Measurements from ENCODE around the gene ZBTB40. TPM values are rescaled to one million over a fixed set of nuclear protein-coding genes. Genes with fewer than 3 reads are reported as not detected.

ZBTB40 gene
- total RNA-seq, 1 donor from 2014 or later = 13.0 TPM

DNA sequence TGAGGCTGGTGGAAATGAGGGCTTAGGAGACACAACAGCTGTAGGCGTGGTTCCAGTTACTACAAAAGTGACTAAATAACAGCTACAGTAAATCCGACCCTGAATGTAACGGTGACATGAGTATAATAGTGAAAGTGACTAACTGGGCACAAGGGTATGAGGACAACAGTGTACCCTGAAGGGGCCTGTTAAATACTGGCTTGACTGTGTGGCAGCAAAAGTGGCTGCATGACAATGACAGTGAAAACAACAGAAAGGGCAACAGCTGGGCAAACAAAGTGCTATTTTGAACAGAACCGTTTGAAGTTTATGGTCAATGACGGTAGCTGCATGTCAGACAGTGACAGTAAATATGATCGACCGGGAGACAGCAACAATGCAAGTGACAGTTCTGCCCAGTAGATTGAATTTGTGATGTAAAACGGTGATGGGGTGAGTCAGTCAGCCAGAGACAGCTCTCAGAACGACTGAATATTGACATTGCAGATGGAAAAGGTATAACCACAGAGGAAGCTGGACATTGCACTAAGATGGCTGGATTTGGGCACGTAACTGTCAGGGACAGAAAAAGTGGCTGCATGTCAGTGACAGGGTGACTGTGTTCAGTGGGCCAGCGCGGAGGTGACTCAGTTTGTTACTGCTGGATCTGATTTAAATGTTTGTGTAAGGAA, 1.2 kb upstream of the ZBTB40 start:
- intact Hi-C loops (cut with DNase I) = loop anchor here (2.0 to 10.0 kb wide), 2 partner anchors 60 to 1666 kb away; partner anchors contain the start of gene HP1BP3
- Histone ChIP-seq H3K4me3 (no peak overlapping the region), H3K27ac (peak overlapping the region in 1 of 2 donors; percentile 98), H3K36me3 (no peaks in the 10 kb centered on the region), H3K27me3 (no peaks in the 10 kb centered on the region), H3K9me3 (no peaks in the 10 kb centered on the region), H3K4me1 (peaks cover 4 to 17% of the 10 kb centered on the region in 2 donors)
- TF ChIP-seq, protein P1, sequence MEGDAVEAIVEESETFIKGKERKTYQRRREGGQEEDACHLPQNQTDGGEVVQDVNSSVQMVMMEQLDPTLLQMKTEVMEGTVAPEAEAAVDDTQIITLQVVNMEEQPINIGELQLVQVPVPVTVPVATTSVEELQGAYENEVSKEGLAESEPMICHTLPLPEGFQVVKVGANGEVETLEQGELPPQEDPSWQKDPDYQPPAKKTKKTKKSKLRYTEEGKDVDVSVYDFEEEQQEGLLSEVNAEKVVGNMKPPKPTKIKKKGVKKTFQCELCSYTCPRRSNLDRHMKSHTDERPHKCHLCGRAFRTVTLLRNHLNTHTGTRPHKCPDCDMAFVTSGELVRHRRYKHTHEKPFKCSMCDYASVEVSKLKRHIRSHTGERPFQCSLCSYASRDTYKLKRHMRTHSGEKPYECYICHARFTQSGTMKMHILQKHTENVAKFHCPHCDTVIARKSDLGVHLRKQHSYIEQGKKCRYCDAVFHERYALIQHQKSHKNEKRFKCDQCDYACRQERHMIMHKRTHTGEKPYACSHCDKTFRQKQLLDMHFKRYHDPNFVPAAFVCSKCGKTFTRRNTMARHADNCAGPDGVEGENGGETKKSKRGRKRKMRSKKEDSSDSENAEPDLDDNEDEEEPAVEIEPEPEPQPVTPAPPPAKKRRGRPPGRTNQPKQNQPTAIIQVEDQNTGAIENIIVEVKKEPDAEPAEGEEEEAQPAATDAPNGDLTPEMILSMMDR (IDR thresholded peaks at IDR 0.05) = no peak
- DNase-seq (ENCODE audit: low spot score in 2 of 2) = no peak

DNA sequence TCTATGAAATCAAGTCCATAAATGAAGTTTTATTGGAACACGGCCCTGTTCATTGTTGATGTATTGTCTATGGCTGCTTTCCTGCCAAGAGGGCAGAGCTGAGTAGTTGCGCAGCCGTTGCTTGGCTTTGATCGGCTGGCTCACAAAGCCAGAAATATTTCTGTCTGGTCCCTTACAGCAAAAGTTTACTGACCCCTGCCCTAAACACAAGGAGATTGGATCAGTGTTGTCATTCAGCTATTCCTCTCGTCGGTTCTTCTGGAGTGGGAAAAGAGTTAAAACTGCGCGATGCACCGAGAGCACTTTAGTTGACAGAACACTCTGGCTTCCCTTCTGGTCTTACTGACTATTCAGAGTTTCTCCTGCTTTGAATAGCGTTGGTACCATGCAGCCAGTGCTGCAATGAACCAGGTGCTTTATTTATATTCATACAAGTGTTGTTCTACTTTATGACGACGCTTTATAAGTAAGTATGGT, 868 bp downstream of the ZBTB40 start:
- Histone ChIP-seq H3K9me3 (no peaks in the 10 kb centered on the region), H3K27ac (peak overlapping the region; percentile 96 to 98), H3K36me3 (no peaks in the 10 kb centered on the region), H3K4me3 (peak overlapping the region; percentile 98 to 99), H3K4me1 (peaks cover 4 to 17% of the 10 kb centered on the region in 2 donors), H3K27me3 (no peaks in the 10 kb centered on the region)
- DNase-seq (ENCODE audit: low spot score in 2 of 2) = no peak
- TF ChIP-seq, protein P1 (IDR thresholded peaks at IDR 0.05) = no peak
- intact Hi-C loops (cut with DNase I) = loop anchor here (2.0 to 10.0 kb wide), 2 partner anchors 78 to 1668 kb away; partner anchors contain the start of gene HP1BP3

DNA sequence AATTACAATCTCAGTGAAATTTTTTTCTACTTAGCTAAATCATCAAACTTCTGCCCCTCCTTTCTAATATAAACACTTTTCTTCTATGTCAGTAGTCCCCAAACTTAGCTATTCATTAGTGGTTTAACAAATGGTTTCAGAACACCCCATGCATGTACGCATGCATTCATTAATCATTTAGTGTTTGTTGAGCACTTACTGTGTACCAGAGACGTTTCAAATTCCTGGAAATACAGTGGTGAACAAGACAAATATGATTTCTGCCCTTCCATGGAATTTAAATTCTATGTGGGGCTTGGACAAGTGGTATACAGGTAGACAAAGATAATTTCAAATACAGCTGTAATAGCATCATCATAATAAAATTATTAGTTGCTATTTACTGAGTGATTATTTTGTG, 1.5 kb downstream of the ZBTB40 start:
- peak overlapping the region in 1 of 2 donors; percentile 96 for H3K27ac ChIP-seq
- TF ChIP-seq, protein P1 (IDR thresholded peaks at IDR 0.05) = no peak
- intact Hi-C loops (cut with DNase I) = loop anchor here (2.0 to 10.0 kb wide), 2 partner anchors 78 to 1668 kb away; partner anchors contain the start of gene HP1BP3

DNA sequence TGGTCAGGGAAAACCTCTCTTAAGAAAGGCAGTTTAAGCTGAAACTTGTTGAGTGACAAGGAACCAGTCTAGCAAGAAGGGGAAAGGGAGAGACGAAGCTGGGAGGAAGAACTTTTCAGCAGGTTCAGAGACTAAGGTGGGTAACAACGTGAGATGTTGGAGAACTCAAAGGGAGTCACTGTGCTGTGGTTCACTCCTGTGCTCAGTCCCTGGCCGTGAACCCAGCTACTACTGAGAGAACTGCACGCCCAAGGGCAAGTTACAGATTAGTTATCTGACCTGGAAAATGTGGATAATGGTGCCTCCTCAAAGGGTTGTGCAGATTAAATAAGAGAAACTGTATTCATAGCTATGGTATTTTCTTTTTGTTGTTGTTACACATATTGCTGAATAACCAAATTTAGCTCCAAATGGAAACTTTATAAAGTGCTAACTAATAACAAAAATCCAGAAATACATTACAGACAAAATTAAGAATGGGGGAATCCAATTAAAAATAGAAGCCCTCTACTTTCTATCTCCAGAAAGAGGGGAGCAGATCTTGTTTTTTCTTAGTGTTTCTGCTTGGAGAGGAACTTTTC, 2.9 kb downstream of the ZBTB40 start:
- no peaks in the 10 kb centered on the region for H3K36me3 ChIP-seq
- no peak for DNase-seq (ENCODE audit: low spot score in 2 of 2)
- intact Hi-C loops (cut with DNase I) = loop anchor here (10.0 kb wide), 1 partner anchor 1670 kb away; the partner anchor contains the start of gene HP1BP3
- peaks cover 4 to 17% of the 10 kb centered on the region in 2 donors for H3K4me1 ChIP-seq
- H3K27me3 ChIP-seq = no peaks in the 10 kb centered on the region
- peak overlapping the region; percentile 29 to 38 for H3K27ac ChIP-seq
- no peaks in the 10 kb centered on the region for H3K9me3 ChIP-seq
- TF ChIP-seq, protein P1 (IDR thresholded peaks at IDR 0.05) = no peak
- H3K4me3 ChIP-seq = peak overlapping the region in 1 of 2 donors; percentile 12

More for the DNA sequence above, 1.5 kb downstream of the ZBTB40 start:
- H3K27me3 ChIP-seq = no peaks in the 10 kb centered on the region
- H3K9me3 ChIP-seq = no peaks in the 10 kb centered on the region
- H3K4me1 ChIP-seq = peaks cover 4 to 17% of the 10 kb centered on the region in 2 donors
- H3K4me3 ChIP-seq = peak overlapping the region in 1 of 2 donors; percentile 99
- no peaks in the 10 kb centered on the region for H3K36me3 ChIP-seq
- DNase-seq (ENCODE audit: low spot score in 2 of 2) = no peak

DNA sequence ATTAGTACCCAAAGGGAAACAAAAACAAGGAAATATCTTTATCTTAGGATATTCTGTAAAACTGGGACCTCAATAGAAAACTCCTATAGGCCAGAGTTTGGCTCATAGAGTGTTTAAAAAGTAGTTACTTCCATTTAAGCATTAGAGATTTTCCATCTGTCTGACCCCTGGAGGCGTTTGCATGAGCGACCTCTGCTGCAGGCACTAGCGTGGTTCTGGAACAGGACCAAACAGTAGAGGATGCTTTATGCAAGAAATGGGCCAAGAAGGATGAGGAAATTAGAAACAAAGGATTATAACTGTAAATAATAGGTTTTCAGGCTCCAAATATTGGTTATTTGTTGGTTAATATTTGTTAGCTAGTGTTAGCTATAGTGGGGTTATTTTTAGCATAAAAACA, 5.7 kb downstream of the ZBTB40 start:
- H3K36me3 ChIP-seq = no peaks in the 10 kb centered on the region
- intact Hi-C loops (cut with DNase I) = loop anchor here (10.0 kb wide), 1 partner anchor 1673 kb away; the partner anchor contains the start of gene HP1BP3
- no peaks in the 10 kb centered on the region for H3K27me3 ChIP-seq
- no peak for DNase-seq (ENCODE audit: low spot score in 2 of 2)
- no peaks in the 10 kb centered on the region for H3K9me3 ChIP-seq
- TF ChIP-seq, protein P1 (IDR thresholded peaks at IDR 0.05) = no peak
- no peak overlapping the region for H3K27ac ChIP-seq
- H3K4me1 ChIP-seq = peaks cover 4 to 17% of the 10 kb centered on the region in 2 donors
- no peak overlapping the region for H3K4me3 ChIP-seq
